Activated T-helper 9 cell treated with anti-CD3 and anti-CD28 coated beads, Interleukin-2, amount 50 U/mL, for 16 hours (primary cell): ENCODE measurements around the gene PI4K2A.
A peak's percentile ranks its signal among the peaks of the same experiment; 100 is the strongest.

ENCODE experiments used
- DNase-seq: peaks from one replicate; pipeline ENCODE4 v3.0.0-alpha.2; 2020; ENCODE audit warnings: low read depth

Gene PI4K2A

DNA sequence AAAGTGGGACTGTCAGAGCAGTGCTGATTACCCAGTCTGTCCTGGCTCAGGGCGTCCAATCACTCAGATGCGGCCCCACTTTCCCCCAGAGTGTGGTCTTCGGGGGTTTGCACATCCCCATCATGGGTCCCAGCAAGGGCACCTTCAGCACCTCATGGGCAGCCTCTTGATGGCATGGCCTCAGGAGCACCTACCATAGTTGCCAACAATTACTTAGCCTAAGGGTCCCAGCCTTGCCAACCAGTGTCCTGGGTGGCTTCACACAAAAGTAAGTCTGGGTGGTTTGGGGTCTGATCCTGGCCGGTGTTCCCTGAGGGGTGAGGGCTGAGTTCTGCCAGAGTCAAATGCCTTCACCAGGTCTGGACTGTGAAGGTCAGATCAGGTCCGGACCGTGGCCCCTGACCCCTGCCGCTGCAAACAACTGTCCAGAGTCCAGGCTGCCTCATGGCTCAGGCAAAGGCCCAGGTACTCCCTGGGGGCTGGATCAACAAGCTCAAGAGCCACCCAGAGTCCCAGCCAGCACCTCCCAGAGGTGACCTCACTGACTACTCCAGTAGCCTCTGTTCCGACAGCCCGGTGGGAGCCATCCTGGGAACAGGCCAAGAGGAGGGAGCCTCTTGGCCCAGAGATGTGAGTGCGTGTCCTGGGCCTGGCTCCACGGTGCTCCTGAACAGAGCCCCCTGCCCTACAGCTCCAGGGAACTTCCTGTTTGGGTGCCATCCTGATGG, 66.8 kb downstream of the PI4K2A start:
- no peak for DNase-seq

DNA sequence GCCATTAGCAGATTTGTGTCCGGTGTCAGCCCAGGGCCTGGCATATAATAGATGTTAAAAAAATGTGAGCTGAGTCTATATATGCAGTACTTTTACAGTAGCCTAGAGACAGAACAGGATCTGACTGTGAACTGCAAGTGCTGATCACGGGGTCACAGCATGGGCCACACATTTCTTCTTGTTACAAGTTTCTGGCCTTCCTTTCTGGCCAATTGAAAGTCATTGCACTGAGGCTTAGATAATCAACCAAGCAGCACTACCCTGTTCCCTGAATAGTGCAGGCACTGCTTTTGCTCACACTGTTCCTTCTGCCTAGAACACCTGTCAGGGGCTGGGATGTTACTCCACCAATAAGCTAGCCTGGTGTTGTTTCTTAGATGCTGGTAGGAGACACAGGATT, 67.7 kb downstream of the PI4K2A start:
- no peak for DNase-seq

DNA sequence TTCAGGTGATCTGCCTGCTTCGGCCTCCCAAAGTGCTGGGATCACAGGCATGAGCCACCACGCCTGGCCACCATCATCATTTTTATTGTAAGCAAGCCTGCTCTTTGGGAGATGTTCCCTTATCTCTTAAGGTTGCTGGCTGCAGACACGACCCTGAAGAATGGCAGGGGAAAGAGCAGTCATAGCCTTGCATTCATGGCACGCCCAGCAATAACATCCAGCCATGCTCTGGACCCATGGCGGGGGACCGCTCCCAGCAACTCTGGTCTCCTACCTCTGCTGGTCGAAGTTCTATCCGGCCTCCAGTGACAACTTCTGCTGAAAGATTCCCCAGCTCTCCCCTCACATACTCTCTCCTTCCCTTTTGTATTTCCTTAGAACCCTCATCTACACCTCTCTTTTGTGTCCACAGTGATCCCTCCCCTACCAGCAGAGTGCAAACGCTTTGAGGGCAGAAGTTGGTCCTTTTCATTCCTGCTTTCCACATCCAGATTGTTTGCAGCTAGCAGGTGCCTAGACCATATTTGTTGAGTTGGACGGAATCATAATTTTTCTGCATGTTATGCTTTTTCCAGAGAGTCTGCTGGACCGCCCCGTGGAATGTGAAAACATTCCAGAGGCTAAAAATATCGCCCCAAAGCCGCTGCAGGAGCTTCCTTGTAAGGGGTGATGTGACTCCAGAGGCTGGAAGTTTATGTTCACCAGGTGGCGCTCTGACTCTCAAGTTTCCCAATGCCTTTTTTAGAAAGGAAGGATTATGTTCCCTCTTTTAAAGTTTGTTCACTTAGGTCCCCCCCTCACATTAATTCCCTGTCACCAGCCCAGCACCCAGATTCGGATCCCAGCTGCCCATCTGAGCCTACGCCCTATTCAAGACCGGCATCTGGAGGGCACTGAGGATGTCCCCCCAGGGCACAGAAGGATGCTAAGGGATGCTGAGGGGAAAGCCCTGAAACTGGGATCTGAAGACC, 68.8 kb downstream of the PI4K2A start:
- DNase-seq = no peak

DNA sequence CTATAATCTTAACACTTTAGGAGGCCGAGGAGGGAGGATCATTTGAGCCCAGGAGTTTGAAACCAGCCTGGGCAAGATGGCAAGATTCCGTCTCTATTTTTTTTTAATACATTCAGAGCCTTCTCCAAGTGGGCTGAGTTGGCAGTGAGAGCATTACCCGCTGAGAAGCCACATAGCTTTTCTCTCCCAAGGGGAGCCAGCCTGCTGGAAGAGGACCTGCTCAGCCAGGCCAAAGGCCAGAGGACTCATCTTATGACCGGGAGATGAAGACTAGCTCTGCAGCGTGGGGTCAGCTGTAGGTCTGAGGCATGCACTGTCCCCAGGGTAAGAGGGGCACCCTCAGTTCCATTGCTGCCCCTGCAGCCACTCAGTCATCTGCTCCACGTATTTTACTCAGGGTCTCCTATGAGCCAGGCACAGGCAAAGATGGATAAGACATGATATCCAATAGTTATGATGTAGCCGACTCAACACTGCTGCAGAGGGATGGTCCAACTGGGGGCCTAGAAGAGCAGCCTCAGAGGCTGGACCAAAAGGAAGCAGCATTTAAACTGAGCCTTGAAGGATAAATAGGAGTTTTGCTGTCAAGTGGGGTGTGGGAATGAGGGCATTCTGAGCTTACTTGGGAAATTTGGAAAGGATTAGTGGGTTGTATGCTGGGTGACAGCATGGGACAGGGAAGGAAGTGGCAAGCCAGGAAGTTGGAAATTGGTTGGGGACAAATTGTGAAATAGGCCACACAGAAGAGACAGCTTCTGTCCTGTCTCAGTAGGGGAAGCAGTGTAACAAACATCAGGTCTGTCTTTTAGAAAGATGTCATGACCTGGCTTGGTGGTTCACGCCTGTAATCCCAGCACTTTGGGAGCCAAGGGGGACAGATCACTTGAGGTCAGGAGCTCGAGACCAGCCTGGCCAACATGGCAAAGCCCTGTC, 71.4 kb downstream of the PI4K2A start:
- DNase-seq = no peak

DNA sequence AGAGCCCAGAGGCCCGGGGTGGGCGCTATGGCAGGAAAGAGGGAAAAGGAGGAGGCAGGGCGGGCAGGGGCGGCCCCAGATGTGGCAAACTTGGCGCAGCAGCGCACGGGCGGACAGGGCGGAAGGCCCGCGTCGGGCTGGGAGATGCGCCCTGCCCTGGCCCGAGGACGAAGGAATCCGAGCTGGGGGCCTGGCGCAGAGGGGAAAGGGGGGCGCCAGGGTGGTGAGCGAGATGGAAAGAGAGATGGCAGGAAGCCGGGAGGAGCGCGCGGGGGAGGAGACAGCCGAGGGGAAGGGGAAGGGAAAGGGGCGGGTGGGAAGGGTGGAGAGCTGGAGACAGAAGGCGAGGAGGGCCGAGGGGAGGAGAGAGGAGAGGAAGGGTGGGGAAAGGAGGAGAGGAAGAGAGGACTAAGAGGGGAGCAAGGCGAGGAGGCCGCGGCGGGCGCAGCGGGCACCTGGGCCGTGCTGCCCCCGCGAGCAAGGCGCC, 72.9 kb downstream of the PI4K2A start, which contains the start of gene MARVELD1:
Gene MARVELD1 (plus strand): TSS at position 392 of the 487 bp plus-strand sequence. CDS start 147 bp downstream, outside the sequence.
- no peak for DNase-seq

DNA sequence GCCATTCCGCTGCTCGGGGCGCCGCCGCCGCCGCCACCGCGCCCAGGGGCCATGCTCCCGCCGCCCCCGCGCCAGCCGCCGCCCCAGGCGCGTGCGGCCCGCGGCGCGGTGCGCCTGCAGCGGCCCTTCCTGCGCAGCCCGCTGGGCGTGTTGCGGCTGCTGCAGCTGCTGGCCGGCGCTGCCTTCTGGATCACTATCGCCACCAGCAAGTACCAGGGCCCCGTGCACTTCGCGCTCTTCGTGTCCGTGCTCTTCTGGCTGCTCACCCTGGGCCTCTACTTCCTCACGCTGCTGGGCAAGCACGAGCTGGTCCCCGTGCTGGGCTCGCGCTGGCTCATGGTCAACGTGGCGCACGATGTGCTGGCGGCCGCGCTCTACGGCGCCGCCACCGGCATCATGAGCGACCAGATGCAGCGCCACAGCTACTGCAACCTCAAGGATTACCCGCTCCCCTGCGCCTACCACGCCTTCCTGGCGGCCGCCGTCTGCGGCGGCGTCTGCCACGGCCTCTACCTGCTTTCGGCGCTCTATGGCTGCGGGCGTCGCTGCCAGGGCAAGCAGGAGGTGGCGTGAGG, 73.4 kb downstream of the PI4K2A start:
- DNase-seq = peak; percentile 36

DNA sequence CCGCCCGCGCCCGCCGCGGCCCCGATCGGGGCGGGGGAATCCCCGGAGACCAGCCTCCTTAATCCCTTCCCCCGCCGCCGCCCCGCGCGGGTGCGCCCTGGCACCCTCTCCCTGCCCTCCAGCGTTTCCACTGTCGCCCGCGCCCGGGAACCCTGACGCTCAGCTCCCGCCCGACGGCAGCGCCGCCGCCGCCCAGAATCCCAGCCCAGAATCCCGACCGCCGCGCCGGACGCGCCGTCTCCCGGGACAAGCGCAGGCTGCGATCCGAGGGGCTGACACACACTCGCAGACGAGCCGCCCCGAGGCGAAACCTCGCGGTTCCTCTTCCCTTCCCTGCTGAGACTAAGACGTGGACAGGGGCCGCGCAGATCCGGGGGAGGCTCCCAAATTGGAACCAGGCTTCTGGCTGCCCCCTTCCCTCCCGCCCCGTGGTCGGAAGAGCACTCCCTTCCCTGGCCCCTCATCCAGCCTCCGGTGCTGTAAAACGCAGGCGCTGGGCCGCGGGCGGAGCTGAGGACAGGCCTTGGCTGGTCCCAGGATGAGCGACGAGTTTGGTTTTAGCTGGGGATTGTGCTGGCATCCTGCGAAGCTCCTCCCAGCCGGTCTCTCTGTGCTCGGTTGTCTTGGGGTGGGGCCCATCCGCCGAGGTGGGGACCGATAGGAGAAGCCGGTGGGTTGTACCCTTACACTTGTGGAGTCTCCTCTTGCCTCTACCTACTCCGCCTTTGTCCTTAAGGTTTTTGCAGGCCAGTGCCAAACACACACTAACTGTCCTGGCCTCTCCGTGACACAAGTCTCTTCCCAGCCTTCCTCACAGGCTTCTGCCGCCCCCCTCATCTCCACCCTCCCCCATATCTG, 74.2 kb downstream of the PI4K2A start:
- DNase-seq = no peak

DNA sequence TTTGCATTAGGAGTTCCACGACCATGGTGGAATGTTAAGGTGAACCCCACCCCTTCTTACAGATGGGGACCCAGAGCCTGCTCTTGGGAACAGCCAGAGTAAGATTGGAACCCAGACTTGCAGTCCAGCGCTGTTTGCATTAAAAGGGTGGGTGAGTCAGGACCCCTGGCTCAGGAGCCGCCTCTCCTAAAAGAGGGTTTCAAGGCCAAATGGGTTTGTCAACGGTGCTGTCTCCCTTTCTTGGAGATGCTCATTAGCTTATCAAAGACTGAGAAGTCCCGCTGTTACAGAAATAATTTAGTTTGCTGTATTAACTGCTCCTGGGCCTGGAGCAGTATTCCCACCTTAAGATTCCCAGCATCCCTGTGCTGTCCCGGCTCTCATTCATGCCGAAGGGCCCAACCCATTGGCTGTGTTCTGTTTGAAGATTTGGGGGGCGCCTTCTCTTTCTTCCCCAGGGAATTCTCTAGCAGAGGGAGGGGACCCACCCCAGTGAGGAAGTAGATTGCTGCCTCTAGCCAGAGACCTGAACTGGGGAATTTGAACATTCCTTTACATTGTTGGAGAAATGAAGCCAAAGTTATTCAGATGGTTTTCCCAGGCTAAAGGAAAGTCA, 74.9 kb downstream of the PI4K2A start:
- no peak for DNase-seq

DNA sequence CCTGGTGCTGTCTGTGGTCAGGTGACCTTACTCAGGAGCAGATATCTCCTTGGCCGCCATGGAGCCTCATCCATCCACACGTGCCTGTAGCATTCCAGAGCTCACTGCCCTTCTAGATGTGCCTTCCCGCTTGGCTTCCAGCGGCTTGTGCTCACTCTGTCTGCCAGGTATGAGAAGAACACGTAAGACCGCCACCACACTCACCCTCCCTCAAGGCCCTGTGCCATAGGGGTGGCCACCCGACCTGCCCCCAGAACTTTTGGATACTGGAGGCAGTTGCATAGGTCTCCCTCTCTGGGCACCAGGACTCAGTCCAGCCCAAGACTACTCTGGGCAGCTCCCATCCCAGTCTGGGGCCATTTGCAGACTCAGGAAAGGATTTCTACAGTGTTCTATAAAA, 77.2 kb downstream of the PI4K2A start:
- DNase-seq = no peak

DNA sequence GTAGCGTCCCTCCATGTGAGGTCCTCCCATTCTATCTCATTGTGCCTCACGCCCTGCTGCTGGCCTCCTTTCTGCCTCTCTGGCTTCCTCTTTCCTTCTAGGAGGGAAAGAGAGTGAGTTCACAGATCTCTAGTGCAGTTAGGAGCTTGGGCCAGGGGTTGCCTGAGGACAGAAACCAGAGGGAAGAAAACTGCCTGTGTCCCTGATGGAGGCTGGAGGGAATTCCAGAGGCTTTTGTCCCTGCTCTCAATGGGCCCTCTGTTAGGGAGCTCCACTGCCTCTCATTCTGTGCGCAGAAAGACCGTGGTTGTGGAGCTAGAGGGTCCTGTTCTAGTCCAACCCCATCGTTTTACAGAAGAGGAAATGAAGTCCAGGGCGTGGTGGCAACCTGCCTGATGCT, 77.7 kb downstream of the PI4K2A start:
- no peak for DNase-seq

DNA sequence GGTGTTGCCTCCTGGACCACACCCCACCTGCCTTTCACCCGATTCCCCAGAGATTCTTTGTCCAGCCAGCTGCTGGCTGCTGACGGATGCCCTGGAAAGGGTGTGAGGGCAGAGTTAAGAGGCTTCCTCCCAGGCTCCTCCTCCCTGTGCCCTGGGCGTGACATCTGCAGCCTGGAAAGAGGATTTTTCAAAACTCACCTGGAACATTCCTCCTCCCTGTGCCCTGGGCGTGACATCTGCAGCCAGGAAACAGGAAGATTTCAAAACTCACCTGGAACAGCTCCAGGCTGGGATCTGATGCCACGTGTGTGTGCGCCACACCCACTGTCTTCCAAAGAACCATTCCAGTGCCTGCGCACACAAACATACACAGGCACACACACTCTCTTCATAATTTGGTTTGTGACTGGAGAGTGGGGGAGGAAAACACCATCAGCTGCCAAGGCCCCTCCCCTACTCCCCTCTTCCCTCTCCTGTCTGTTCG, 78.2 kb downstream of the PI4K2A start:
- DNase-seq = no peak

DNA sequence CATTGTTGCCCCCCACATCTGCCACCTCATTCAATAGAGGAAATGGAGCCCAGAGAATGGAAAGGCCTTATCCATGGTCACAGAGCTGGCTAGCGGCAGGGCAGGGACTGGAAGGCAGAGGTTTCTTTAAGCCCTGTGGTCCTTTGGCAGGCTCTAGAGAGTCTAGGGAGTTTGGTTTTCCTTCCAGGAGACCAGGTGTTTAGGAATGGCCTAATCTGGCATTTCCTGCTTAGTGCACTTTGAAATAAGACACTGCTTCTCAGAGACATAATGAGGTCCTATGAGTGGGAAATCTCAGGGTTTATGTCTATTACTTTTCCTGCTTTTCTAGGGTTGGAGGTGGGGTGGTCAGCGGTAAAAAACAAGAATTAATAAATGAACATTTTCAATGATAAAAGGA, 79.1 kb downstream of the PI4K2A start:
- DNase-seq = no peak

DNA sequence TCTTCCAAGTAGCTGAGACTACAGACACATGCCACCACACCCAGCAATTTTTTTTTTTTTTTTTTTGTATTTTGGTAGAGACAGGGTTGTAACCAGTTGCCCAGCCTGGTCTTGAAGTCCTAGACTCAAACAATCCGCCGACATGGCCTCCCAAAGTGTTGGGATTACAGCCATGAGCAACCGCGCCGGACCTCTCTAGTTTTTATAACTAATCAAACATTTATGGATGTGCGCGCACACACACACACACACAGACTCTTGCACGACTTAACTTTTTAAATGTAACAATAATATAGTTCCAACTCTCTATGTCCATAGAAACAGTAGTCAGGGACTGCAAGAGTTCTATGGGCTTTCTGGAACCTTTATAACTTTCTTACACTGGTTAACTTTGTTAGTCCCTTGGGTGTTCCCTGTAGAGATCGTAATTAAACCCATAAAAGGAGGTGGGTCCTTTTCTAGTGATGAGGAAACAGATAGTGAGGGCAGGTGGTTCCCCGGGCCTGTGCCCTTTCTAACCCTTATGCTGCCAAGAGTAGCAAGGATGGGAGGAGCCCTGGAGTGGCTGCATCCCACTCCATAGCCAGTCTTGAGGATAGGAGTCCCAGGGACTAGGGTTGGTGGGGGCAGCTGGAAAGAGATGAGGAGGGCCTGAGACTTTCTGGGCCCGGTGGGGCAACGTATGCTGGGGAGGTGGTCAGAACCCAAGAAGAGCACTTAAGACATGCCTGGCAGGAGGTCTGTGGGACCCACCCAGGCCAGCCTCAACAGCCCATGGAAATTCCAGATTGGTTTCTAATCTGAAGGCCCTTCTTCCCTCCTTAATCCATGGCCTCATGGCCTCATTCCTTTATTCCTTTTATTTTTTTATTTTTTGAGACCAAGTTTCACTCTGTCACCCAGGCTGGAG, 81.7 kb downstream of the PI4K2A start:
- no peak for DNase-seq

DNA sequence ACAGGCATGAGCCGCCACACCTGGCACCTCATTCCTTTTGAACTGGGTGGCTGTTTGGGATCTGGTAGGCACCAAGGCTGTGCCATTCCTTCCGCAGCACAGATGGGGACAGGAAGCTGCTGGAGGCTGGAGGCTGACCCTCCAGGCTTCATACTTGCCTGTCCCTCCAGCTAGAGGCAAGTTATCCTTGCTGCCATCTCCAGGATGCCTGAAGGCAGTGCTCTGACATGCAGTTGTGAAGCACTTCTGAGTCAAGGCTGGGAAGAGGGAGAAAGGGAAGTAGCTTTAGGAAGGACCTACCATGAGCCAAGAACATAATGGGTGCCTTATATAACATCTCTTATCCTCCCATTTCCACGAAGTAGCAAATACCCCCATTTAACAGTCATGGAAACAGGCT, 82.5 kb downstream of the PI4K2A start:
- DNase-seq = no peak

DNA sequence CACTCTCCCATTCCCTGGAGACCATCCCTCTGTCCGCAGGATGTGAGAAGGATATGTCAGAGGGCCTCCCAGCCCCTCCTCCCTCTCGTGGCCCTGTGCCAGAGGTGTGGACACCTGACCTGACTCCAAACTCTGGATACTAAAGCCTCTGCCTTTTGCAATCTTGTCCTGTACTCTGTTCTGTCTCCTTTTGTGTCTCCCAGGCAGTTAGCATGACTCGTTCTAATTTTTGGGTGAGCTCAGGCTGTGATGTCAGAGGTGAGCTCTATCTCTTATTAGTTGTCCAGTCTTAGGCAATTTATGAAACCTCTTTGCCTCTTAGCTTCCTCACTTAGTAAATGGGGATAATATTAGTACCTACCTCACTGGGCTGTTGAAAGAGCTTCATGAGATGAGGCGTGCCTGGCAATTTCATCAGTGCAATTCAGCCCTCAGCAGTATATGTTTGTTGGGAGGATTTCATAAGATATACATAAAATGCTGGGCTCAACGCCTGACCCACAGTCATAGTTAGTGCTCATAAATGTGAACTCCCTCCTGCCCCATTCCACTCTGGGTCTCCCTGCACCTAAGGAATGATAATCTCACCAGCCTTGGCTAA, 84.0 kb downstream of the PI4K2A start:
- no peak for DNase-seq
